ENCODE measurements around the gene CCM2.

Gene CCM2

DNA sequence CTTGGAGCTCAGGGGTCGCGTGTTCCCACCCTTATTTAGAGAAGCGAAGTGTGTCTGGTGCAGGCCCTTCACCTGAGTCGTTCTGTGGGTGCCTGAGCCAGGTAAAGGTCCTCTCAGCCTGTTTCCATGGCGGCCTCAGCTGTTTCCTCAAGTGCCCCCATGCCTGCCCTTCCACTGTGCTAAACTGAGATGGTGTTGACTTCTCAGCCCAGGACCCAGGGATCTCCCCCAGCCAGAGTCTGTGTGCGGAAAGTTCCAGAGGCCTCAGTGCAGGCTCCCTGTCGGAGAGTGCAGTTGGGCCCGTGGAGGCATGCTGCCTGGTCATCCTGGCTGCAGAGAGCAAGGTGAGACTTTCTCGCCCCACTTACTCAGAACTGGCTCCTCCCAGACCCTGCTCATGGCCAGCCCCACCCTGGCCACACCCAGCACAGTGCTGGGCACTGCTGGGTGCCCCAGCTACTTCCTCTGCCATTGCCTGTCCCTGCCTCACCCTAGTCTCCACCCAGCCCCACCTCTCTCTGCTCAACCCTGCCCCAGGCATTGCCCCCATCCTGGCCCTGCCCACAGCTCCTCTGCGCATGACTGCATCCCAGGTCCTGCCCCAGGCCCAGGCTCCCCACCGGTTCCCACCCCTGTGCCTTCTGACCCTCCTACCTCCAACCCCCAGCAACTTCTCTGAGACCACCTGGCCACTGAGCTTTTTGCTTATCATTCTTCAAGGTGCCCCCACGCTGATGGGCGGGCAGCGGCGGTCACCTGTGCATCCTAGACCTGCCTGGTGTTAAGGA, 68.4 kb downstream of the CCM2 start:
- no peak for DNase-seq (ENCODE audit: low spot score)

DNA sequence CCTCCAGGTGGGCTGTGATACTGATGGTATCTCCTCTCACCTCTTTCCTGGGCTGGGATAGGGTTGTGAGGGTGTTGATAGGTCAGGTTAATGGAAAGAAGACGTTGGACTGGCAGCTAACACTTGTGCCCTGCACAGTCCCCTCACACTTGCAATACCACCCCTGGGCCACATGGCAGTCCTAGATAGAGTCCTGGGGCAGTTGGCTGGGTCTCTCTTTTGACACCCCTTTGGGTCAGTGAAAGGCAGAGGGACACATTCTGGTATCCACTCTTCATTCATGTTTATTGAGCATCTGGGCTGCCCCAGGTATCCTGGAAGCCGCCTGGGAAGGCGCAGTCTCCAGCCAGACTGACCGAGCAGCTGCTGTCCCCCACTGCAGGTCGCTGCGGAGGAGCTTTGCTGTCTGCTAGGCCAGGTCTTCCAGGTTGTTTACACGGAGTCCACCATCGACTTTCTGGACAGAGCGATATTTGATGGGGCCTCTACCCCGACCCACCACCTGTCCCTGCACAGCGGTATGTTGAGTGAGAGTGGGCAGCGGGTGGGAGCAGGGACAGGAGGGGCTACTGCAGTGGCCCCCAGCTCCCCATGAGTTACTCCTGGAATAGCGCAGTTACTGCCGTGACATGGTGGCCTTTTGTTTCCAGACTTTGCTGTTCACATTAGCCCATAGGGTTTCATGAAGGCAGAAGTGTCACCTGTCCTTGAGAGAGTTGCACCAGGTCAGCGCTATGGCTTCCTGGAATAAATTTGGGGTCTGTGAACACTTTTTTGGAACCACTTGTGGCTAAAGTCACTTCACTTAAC, 69.6 kb downstream of the CCM2 start:
- no peak for DNase-seq (ENCODE audit: low spot score)

- DNase-seq (ENCODE audit: low spot score) = no peak
Measured at GRCh38 chr7:45070254-45070642, 70.2 kb downstream of the CCM2 start.

GRCh38 chr7:45071528-45071927, 71.5 kb downstream of the CCM2 start:
- DNase-seq (ENCODE audit: low spot score) = no peak

- DNase-seq (ENCODE audit: low spot score) = peak; percentile 43
Measured at GRCh38 chr7:45072131-45073030, 72.4 kb downstream of the CCM2 start.

- DNase-seq (ENCODE audit: low spot score) = peak; percentile 42
Measured at GRCh38 chr7:45073031-45073785, 73.2 kb downstream of the CCM2 start.

DNA sequence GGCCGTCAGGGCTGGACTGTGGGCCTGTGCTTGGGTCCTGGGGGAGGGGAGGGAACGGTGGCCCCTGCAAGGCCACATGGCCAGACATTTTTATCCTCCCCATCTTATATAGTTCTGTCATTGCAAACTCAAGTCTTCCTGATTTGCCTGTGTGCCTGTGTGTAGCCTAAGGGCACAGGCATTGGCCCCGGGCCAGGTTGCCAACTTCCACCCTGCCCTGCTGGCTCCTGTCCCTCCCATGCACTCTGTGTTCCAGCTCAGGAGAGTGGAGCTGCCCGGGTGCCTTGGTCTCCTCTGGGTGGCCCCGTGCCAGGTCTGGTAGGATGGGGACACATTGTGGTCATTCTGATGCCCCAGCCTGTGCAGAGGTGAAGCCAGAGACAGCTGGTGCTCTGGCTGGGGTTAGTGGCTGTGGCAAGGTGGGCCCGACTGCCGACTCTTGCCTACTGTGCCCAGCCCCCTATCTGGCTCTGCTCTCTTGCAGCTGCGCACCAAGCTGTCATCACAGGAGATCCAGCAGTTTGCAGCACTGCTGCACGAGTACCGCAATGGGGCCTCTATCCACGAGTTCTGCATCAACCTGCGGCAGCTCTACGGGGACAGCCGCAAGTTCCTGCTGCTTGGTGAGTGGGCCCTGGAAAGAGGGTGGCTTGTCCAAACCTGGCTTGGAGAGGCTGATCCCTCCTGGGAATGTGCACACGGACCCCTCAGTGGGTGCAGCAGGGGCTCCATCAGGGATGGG, 74.0 kb downstream of the CCM2 start:
- no peak for DNase-seq (ENCODE audit: low spot score)

DNA sequence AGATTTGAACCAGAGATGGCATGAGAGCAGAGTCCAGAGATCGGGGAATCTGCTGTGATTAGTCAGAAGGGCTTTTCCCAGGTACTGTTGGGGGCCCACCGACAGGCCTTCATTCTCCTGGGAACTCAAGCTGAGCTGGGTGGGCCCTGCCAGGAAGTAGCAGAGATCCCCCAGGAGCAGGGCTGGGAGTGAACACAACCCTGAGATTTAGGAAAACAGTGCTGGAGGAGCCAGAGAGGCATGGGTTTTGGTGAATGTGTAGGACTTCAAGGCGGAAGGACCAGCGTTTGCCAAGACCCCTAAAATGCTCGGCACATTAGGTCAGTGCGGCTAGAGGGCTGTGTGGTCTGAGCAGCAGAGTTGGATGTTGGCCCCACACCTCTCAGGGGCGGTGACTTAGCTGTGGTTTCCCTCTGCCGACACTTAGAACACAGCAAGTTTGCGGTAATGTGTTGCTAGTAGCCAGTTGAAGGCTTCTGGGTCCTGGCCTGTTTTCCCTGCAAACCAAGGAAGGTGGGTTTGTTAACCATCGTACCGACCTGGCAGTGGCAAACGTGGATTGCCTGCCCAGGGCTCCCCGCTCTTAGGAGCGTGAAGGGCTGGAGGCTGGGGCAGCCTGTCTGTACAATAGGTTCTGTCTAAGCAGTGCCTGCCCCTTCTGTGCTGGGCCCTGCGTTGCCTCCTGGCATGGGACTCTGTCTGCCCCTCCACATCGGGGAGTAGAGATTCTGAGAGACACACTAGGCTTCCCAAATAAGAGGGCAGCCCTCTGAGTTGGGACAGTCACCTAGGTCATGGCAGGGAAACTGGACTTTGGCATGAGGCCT, 74.7 kb downstream of the CCM2 start:
- DNase-seq (ENCODE audit: low spot score) = no peak

- no peak for DNase-seq (ENCODE audit: low spot score)
Measured at GRCh38 chr7:45075355-45075644, 75.3 kb downstream of the CCM2 start.

DNA sequence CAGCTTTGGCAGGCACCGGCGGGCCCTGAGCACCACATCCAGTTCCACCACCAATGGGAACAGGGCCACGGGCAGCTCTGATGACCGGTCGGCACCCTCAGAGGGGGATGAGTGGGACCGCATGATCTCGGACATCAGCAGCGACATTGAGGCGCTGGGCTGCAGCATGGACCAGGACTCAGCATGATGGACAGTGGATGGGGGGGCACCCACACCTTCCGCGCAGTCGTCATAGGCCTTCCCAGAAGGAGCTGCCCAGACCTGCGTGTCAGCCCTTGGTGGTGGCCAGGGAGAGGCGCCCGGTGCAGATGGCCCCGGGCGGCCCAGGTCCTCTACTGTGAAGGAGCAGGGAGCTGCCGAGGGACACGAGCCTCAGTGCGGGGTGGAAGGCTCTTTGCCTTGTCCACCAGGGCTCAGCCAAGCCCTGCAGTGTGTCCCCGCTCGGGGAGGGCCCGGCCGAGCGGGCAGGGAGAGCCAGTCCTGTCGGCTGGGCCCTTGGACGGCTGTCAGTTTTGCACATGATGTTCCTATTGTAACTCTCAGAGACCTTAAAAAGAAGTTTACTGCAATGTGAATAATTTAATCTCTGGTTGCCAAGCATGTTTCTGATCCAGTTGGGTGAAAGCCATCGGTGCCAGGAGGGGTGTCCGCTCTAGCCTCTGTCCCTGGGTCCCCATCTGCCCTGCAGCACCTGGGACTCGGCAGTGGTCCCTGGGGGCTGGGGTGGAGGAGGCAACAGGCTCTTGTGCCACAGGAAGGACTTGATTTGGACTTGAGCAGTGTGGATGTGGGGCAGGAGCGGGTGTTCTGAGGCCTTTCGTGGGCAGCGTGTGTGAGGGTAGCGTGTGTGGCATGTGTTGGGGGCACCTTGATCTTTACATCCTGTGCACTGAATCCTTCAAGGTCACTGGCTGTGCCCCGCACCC, 76.1 kb downstream of the CCM2 start:
- no peak for DNase-seq (ENCODE audit: low spot score)

- DNase-seq (ENCODE audit: low spot score) = no peak
Measured at GRCh38 chr7:45076946-45077345, 76.9 kb downstream of the CCM2 start.

DNA sequence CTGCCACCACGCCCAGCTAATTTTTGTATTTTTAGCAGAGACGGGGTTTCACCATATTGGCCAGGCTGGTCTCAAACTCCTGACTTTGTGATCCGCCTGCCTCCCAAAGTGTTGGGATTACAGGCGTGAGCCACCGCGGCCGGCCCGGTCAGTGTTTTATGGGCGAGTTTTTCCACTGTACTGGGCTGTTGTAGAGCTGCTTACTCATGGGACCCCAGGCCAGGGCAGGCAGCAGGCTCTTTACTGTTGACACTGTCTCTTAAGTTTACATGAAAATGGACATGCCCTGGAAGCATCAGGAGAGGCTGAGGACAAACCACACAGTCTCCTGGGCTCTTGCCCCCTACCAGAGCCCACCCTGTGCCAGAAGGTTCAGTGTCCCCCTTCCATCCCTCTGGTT, 77.6 kb downstream of the CCM2 start:
- no peak for DNase-seq (ENCODE audit: low spot score)

DNA sequence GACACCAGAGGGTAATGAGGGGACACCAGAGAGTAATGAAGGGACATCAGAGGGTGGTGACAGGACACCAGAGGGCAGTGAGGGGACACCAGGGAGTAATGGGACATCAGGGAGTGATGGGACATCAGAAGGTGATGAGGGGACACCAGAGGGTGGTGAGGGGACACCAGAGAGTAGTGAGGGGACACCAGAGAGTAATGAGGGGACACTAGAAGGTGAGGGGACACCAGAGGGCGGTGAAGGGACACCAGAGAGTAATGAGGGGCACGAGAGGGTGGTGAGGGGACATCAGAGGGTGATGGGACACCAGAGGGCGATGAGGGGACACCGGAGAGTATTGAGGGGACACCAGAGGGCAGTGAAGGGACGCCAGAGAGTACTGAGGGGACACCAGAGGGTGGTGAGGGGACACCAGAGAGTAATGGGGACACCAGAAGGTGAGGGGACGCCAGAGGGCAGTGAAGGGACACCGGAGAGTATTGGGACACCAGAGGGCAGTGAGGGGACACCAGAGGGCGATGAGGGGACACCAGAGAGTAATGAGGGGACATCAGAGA, 78.2 kb downstream of the CCM2 start:
- no peak for DNase-seq (ENCODE audit: low spot score)

DNA sequence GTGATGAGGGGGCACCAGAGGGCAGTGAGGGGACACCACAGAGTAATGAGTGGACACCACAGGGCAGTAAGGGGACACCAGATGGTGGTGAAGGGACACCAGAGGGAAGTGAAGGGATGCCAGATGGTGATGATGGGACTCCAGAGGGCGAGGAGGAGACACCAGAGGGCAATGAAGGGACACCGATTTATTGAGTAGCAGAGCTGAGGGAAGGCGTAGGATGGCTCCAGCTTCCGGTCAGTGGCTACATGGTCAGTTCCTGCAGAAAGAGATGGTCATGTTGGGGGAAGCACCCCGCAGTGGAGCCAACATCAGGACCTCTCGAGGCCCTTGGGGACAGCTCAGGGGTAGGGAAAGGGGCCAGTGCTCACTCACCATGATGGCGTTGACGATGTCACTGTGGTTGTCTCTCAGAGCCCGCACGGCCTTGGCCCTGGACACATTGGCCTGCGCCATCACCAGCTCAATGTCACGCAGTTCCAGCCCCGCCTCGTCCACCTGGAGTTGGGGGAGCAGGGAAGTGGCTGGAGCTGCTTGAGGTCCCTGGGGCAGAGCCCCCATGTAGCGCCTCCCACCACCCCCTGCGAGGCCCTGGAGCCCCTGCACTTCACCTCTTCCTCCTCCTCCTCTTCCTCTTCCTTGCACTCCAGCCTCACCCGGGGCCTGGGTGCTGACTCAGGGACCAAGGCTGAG, 80.4 kb downstream of the CCM2 start:
- no peak for DNase-seq (ENCODE audit: low spot score)

DNA sequence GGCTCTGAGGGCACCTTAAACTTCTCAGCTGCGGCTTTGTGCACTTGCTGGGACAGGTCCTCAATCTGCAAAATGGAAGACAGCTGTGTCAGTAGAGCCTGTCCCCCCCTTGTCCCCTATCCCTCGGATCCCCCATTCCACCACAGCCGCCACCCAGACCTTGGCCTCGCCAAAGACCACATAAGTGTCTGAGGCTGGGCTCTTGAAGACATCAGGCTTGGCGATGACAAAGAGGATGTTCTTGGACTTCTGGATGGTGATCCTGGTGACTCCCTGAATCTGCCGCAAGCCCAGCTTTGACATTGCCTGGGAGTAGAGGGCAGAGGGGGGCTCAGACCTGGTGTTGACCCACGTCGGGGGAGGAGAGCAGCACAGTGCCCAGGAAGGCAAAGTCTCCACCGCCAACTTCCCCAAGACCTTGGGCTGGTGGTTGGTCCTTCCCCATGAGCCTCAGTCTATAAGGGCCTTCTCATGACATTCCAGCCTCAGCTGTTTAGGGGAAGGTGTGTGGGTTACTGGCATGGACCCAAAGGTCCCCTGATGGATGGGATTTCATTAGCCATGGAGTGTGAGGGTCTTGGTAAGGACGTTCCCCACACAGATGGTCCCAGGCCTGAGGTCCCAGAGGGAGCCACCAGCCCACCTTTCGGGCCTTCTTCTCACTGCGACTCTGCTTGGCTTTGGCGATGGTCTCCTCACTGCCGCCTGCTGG, 81.1 kb downstream of the CCM2 start:
- no peak for DNase-seq (ENCODE audit: low spot score)

GRCh38 chr7:45081670-45081974, 81.6 kb downstream of the CCM2 start:
- DNase-seq (ENCODE audit: low spot score) = no peak

DNA sequence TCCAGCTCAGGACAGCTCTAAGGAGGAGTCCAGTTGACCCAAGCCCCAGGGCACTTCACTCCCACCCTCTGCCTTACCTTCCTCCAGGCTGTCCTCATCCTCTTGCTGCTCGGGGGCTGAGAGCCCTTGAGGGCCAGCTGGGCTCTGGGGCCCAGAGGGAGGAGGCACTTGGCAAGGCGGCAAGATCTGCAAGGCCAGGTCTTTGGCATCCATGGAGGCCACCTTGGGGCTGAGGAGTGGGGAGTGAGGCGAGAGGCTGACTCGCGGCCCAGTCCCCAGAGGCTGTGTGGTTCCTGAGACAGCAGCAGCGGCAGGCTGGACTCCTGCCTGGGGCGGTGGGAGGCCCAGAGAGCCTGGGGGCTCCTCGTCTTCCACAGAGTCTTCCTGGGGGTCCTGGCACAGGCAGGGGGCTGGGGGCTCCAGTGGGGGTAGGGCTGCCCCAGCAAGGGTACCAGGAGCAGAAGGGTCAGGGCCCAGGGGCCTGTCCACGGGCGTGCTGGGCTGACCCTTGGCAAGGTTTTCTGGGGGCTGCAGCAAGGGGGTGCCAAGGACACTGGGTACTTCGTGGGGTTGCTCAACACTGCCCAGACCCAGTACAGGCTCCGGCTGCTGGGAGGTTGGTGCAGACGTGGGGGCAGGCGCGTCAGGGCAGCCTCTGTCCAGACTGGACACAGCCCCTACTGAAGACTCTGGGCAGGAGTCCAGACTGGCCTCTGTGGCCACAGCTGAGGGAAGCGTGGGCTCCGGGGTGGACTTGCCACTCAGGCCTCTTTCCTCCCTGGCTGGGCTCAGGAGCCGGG, 82.2 kb downstream of the CCM2 start:
- no peak for DNase-seq (ENCODE audit: low spot score)

All from ecto neural progenitor cell (in vitro differentiated cells).